ENCODE measurements around the gene PPP2R3B.

PPP2R3B gene

GRCh38 chrX:370963-371745 lies 15.6 kb downstream of the PPP2R3B start:
- no peak for DNase-seq (ENCODE audit: low read depth, low spot score)

DNA sequence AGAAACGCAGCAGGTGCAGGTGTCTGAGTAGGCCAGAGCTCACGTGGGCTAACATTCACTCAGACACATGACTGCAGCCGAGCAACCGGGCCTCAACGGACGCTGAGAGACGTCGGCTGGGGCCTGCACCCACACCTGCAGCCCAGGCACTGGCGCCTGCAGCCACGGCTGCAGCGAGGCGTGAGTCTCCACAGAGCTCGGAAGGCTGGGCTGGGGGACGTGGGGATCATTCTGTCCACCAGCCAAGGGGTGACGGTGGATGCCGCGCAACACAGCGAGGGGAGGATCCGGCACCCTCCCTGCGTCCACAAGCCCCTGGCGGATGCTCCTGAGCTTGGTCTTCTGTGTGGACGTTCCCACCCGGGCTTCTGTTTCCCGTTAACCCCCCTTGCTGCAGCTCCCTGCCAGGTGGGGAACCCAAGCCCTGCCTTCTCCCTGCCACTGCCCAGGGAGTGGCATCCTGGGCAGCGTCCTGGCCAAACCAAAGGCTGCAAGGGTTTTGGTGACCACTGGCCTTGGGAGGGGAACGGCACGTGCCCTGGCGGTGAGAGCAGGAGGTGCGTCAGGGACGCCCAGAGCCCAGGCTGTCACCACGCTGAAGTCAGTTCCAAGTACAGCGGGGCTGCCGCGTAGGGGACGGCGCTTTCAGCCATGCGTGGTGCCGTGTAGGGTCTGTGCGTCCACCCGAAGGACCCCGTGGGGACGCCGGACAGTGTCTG lies 16.3 kb downstream of the PPP2R3B start:
- no peak for DNase-seq (ENCODE audit: low read depth, low spot score)

- no peak for DNase-seq (ENCODE audit: low read depth, low spot score)
Observed at GRCh38 chrX:369563-370101, 17.1 kb downstream of the PPP2R3B start.

DNA sequence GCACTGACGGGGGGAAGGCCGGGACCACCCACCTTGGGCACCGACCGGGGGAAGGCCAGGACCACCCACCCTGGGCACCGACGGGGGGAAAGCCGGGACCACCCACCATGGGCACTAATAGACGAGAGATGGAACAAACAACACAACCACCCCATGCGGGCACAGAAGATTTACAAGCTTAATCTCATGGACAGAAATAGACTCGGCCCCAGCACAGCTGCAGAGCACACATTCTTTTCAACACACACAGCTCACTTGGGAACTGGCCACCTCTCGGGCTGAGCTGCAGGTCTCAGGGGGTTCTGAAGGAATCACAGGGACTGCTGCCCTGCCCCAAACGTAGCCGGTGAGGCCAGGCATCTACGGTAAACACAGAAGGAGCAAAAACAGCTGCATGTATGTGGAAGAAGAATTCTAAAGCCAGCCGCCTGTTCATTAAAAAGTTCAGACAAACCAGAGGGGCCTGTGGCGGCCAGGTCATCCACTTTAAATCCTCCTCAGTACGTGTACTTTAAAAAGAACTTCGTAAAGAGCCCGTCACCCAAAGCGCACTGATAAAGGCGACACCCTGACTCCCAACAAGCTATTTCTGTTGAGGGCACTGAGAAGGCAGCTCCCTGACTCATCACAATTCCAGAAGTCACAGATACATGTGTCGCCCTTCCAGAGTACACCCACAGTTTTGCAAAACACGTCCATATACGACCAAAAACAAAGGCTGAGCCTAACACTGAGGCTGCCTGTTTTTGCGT lies 17.7 kb downstream of the PPP2R3B start:
- DNase-seq (ENCODE audit: low read depth, low spot score): no peak

GRCh38 chrX:367866-368265 lies 18.8 kb downstream of the PPP2R3B start:
- DNase-seq (ENCODE audit: low read depth, low spot score): no peak

GRCh38 chrX:367349-367748 lies 19.4 kb downstream of the PPP2R3B start:
- DNase-seq (ENCODE audit: low read depth, low spot score): no peak

DNA sequence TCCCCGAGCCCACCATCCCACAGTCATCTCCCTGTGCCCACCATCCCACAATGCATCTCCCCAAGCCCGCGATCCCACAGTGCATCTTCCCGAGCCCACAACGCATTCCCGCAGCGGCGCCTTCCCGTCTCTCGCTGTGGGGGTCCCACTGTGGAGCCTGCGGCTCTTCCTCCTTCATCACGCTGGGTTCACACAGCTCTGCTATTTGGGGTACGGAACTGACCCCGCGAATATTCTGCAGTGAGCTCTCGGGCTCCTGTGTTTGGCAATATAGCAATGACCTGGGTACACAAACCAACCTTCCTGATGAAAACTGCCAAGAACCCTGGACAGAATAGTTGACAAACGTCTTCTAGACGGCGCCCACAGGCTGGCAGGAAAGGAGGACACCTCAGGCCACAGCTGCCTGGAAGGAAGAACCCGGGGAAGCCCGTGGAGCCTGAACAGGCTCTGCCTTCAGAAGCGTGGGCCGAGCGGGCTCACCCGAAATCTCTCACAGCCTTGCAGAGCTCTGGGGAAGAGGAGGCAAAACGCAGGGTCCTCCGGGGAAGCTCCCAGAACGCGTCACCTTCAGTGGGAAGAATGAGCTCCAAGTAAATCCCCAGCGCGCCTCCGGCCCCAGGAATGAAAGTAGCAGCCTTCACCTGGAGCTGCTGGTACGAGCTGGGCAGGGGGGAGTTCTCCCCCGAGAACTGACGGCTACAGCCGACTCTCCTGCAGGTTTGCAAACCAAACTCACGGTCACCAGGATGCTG lies 22.9 kb downstream of the PPP2R3B start:
- no peak for DNase-seq (ENCODE audit: low read depth, low spot score)

DNA sequence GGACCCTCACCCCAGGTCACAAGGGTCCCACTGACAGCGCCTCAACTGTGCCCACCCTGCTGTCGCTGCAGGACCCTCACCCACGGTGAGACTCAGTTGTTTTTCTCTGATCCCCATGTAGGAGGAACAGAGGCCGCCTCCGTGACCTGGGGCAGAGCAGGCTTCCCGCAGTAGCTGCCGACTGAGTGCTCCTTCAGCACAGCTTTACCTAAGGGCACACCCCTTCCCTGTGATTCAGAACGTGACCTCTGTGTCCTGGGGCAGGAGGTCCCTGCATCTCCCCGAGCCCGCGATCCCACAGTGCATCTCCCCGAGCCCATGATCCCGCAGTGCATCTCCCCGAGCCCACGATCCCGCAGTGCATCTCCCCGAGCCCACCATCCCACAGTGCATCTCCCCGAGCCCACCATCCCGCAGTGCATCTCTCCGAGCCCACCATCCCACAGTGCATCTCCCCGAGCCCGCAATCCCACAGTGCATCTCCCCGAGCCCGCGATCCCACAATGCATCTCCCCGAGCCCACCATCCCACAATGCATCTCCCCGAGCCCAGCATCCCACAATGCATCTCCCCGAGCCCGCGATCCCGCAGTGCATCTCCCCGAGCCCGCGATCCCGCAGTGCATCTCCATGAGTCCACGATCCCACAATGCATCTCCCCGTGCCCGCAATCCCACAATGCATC lies 23.6 kb downstream of the PPP2R3B start:
- DNase-seq (ENCODE audit: low read depth, low spot score): no peak

- DNase-seq (ENCODE audit: low read depth, low spot score): no peak
Observed at GRCh38 chrX:362351-362750, 24.4 kb downstream of the PPP2R3B start.

- no peak for DNase-seq (ENCODE audit: low read depth, low spot score)
Observed at GRCh38 chrX:361231-362145, 25.2 kb downstream of the PPP2R3B start.

- DNase-seq (ENCODE audit: low read depth, low spot score): no peak
Observed at GRCh38 chrX:360496-361150, 26.1 kb downstream of the PPP2R3B start.

GRCh38 chrX:358651-359143 lies 28.0 kb downstream of the PPP2R3B start:
- no peak for DNase-seq (ENCODE audit: low read depth, low spot score)

- DNase-seq (ENCODE audit: low read depth, low spot score): no peak
Observed at GRCh38 chrX:357693-358471, 28.8 kb downstream of the PPP2R3B start.

DNA sequence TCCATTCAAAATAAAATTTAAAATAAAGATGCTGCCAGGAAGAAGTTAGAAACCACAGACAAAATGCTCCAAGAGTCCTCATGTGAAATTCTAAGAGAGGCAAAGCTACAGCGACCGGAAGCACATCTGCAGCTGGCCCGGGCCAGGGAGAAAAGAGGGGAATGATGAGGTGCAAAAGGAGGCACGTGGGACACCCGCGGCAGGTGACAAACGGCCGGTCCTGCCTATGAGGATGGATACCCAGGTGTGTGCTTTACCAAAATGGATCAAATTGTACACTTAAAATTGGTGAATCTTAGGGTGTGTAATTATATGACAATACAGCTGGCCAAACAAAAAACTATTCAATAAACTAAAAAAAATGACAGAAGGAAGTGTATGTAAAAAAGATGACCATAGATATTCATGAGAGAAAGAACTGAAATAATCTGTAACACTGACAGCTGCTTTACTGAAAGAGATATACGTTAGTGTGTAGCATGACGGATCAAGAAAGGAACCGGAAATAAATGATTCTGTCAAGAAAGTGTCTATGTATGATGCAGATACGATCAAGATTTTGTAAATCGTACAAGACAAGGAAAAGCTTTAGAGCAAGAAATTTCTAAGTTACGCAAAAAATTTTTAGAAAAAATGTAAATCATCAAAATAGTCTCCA lies 29.5 kb downstream of the PPP2R3B start:
- DNase-seq (ENCODE audit: low read depth, low spot score): no peak

GRCh38 chrX:356385-357034 lies 30.2 kb downstream of the PPP2R3B start:
- DNase-seq (ENCODE audit: low read depth, low spot score): no peak

DNA sequence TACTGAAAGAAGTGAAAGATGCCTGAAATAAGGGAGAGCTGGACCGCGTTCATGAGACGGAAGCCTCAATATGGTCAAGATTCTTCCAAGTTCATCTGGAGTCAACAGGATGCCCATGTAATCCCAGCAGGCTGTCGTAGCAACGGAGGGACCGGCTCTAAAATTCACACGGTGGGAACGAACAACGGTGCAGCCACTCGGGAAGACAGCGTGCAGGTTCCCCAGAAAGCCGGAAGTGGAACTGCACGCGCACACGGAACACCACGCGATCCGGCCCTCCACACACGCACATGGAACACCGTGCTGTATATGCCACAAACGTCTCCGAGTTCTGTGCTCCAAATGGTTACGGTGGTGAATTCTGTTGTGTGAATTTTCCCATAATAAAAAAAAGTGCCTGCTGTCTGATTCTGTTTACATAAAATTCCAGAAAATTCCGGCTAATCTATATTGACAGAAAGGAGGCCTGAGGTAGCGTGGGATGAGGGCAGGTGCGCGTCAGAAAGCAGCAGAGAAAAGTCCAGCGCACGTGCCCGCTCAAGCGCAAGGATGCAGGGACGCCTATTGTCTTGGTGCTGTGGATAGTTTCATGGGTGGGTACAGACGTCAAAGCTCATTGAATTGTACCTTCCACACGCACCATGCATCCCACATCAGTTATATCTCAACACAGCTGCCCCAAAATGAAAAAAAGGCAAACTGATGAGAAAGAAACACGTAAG lies 31.2 kb downstream of the PPP2R3B start:
- no peak for DNase-seq (ENCODE audit: low read depth, low spot score)
